HK-2 (cell line): ENCODE data around the gene GLTP.
"Not testable (repeated sequence)": the region's sequence is repeated elsewhere in the genome, so short reads cannot be mapped to it uniquely, and the experiment has no call there.

Source experiments
- DNase-seq: peaks from one replicate; pipeline ENCODE4 v3.0.0-alpha.2; 2018; ENCODE audit not compliant: unreplicated experiment

Gene GLTP

DNA sequence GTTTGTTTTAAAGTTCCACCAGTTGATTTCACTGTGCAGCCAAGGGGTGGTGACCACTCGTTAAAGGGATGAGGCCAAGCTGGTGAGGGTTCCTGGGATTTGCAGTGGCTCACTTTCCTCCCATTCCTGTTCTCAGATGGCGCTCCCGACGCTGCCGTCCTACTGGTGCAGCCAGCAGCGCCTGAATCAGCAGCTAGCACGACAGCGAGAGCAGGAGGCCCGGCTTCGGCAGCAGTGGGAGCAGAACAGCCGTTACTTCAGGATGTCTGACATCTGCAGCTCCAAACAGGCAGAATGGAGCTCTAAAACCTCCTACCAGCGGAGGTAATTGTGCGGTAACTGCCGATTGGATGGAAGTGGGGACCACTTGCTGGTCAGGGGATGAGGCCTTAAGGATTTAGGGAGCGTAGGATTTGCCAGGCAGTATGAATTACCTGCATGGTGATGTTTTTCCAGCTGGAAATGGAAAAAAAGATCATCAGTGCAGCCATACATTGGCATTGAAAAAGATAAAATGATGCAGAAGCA lies 22.6 kb upstream of the GLTP start:
- DNase-seq: no peak

DNA sequence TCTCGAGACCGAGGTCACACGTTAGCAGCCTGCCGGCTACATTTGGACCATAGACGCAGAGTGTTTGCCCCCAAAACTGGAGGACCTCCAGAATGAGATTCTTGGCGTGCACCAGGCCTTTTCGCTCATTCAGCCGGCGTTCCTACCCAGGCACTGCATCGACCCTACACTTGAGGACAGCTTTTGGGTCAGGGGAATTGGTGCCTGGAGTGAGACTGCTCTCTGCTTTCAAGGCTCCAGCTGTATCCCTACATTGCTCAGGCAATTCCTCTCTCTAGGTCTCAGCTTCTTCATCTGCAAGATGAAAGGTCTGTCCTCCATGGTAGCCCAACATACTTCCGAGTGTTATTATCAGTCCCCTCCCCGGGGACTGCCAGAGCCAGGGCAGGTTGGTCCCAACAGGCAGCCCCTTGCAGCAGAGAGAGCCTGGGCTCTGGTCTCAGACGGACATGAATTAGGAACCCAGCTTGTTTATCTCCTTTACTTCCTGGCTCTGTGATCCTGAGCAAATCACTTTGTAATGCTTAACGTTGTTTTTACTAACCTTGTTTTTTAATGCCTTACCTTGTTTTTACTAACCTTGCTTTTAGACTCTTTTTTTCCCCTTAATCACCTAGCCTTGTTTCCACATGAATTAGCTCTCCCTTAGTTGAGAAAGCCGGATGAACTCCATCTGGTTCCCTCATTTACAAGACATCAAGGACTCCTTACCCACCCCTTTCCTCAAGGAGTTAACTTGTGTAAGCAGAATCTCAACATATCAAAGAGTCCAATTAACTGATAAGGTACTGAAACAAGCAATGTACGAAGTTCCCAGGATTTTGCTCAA lies 20.6 kb upstream of the GLTP start:
- DNase-seq: no peak

DNA sequence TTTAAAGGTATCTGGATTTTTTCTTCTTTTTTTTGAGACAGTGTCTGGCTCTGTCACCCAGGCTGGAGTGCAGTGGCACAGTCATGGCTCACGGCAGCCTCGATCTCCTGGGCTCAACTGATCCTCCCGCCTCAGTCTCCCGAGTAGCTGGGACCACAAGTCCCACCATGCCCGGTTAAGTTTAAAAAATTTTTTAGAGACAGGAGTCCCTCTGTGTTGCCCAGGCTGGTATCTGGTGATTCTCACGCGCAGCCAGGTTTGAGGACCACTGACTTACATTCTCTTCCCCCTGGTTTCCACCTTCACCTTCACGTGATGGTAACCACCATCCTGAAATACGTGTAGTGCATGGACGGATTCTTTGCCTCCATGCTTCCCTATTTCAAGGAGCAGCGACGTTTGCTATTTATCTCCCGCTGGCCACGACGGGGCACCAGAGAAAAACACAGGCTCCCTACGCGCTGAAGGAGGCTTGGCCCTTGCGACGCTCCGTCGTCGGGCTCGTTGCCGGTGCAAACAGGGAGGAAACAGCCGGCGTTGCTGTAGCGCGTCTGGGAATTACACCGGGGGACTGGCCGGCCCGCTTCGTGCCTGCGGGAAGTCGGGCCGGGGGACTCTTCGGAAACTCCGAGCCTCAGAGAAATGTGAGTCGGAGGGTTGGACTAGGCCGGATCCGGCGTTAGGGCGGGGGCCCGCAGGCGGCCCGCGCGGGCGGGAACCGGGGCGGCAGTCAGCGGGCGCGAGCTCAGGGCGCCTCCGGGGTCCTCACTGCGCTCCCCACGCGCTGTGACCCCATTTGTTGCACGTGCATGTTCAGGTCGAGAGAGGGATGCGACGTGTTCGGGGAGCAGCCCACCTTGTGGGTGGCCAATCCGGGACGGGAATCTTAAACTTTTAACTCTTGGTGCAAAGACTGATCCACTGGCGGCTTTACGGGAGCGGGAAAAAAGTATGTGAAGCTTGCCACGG lies 19.7 kb upstream of the GLTP start, which contains the start of gene TCHP:
TCHP (plus strand) TSS at position 492 of the 969 bp plus-strand sequence. CDS start 2,753 bp downstream, outside the sequence.
- peak; percentile 83 for DNase-seq

DNA sequence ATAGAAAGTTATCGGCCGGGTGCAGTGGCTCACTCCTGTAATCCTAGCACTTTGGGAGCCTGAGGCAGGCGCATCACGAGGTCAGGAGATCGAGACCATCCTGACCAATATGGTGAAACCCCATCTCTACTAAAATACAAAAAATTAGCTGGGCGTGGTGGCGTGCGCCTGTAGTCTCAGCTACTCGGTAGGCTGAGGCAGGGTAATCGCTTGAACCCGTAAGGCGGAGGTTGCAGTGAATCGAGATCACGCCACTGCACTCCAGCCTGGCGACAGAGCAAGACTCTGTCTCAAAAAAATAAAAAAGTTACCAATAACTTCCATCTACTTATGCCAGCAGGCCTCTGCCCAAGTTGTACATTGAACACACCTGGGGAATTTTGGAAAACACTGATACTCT lies 19.0 kb upstream of the GLTP start:
- not testable (repeated sequence) for DNase-seq

DNA sequence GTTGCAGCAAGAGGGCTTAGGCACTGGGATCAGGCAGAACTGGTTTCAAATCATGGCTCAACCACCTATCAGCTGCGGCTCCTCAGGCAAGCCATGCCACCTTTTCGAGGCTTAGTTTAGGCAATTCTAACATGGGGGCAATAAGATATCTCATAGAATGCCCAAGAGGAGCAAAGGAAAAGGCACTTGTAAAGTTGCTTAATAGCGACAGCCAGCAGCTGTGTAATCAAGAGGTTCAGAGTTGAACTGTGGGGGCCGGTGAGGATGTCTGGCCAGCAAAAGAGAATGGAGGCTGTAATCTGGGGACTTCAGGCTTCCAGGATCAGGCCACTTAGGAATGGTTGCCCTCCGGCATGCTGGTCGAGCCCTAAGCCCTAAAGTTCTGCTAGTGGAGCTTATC lies 16.7 kb upstream of the GLTP start:
- no peak for DNase-seq

DNA sequence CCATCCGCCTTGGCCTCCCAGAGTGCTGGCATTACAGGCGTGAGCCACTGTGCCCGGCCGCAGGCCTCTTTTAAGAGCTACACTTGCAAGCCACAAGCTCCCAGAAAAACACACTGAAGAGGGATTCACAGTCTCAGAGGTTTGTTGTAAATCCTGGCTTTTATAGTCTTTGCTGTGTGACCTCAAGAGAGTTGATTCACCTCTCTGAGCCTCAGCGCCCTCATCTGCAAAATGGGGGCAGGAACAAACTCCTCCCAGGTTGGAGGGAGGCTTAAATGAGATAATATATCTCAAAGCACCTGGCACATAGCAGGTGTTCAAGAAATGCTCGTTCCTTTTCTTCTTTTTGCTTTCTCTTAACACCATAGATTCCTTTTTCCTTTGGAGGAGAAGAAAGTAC lies 15.8 kb upstream of the GLTP start:
- no peak for DNase-seq

DNA sequence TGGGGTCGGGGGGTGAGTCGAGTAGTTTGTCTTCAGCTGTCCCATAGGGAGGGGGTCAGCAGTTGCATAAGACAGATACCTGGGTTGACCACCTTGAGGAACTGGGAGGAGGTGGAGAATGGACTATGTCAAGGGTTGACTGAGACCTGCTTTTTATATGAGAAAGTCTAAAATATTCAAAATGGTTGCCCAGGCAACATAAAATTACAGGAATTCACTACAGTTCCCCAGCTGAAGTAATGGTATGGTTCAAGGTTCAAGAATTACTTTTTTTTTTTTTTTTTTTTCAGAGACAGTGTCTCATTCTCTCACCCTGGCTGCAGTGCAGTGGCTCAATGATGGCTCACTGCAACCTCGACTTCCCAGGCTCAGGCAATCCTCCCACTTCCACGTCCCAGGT lies 14.6 kb upstream of the GLTP start:
- no peak for DNase-seq

DNA sequence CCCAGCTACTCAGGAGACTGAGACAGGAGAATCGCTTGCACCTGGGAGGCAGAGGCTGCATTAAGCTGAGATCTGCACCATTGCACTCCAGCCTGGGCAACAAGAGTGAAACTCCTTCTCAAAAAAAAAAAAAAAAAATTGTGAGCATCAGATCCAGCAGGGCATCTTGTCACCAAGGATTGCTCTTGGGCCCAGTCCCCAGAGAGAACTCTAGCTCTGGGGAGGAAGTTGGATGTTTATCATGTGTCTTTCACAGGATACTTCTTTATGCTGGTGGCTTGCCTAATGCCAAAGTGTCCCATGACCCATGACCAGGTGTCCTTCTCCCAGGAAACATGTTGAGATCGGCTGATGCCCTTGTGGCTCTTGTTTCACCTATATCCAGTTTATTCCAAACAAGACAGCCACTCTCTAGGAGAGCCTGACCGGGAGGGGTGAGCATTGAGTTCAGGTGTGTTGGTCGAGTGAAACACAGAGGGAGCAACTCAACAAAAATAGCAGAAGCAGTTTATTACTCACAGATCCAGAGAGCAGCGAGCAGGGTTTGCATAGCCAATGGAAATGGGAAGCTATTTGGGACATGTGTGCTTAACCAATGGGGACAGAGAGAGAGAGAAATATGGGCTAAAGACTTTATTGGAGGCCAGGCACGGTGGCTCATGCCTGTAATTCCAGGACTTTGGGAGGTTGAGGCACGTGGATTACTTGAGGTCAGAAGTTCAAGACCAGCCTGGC lies 13.1 kb upstream of the GLTP start:
- DNase-seq: no peak

DNA sequence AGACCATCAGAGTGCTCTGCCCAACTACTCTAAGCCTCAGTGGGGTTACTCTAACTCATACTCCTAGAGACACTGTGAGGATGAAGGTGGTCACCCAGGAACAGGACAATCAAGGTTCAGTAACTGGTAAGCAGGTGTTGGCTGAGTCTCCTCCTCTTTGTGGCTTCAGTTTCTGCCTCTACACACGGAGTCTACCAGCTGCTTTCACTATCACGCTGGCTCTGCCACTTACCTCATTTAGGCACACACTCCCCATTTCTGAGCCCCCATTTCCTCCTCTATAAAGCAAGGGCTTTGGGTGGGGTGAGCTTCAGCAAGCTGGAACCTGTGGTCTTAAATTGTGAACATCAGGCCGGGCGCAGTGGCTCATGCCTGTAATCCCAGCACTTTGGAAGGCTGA lies 12.4 kb upstream of the GLTP start:
- no peak for DNase-seq

DNA sequence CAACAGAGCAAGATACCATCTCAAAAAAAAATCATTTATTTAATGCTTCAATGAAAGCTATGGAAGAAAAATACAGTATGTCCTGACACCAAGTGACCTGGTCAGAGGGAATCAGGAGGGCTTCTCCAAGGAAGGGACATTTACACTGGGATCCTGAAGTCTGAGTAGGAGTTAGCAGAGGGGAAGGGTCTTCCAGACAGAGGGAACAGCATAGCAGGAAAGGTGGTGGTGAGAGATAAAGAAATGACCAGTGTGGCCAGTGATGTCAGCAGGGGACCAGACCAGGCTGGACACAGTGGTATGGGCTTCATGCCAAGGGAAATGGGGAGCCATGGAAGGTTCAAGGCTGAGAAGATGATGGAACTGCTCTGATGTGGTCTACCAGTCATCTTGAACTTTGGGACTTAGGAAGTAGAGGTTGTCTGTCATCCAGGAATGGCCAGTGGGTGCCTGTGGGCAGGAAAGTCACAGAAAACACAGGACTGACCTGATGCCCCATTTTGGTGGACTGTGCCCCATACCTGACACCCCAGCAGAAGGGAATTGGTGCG lies 11.9 kb upstream of the GLTP start:
- DNase-seq: no peak

DNA sequence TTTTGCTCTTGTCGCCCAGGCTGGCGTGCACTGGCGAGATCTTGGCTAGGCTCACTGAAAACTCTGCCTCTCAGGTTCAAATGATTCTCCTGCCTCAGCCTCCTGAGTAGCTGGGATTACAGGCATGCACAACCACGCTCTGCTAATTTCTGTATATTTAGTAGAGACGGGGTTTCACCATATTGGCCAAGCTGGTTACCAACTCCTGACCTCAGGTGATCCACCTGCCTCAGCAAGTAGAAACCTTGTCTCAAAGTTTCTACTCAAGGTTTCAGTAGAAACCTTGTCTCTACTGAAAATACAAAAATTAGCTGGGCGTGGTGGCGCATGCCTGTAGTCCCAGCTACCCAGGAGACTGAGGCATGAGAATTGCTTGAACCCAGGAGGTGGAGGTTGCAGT lies 11.4 kb upstream of the GLTP start:
- DNase-seq: not testable (repeated sequence)

DNA sequence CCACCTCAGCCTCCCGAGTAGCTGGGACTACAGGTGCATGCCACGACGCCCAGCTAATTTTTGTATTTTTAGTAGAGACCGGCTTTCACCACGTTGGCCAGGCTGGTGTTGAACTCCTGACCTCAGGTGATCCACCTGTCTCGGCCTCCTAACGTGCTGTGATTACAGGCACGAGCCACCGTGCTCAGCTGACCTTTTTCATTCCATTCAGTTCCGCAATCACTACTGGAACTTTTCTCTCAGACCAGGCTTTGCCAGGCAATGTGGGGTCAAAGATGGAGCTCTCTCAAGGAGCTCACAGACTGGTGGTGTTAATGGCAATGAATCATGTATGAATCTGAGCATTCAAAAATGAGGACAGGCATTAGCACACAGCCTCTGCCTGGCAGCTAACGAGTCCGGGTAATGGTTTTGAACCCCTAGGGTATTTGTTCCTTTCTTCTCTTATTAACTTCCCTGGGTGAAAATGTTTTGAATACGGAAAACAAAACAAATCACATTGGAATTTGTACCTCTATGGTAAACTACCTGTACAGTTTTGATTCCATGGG lies 10.4 kb upstream of the GLTP start:
- no peak for DNase-seq

DNA sequence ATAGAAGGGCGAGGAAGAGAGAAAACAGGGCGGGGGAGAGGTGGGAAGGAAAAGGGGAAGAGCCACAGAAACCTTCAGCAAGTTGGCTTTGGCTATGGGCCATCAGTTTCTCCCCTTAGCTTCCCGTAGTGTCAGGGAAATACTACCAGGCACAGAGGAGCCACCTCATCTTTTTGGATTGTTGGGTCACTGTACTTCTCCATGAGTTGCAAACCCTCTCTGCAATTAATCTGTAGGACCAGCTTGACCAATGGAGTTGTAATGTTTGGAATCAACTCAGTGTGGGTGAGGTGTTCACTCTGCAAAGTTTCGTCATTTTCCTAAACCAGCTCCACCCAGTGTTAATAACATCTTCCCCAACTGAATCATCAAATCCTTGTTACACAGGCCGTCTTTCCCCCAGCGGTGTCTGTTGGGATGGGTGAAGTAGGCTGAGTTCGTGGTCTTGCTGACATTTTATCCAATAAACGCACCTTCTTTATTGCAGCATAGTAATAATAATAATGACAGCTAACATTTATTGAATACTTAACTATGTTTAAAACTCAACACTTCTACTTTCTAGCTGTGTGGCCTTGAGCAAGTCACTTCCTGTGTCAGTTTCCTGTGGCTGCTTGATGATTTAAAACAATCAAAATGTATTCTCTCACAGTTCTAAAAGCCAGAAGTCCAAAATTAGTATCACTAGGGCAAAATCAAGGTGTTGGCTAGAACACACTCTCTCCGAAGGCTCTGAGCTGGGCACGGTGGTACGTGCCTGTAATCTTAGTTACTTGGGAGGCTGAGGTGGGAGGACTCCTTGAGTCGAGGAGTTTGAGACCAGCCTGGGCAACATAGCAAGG lies 8.1 kb upstream of the GLTP start:
- no peak for DNase-seq

DNA sequence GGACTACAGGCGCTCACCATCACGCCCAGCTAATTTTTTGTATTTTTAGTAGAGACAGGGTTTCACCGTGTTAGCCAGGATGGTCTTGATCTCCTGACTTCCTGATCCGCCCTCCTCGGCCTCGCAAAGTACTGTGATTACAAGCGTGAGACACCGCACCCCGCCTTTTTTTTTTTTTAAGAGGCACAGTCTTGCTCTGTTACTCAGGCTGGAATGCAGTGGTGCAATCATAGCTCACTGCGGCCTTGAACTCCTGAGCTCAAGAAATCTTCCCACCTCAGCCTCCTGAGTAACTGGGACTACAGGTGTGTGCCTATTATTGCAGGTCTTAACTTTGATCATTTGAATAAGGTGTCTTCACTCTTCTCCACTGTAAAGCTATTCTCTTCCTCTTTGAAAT lies 5.3 kb upstream of the GLTP start:
- no peak for DNase-seq

DNA sequence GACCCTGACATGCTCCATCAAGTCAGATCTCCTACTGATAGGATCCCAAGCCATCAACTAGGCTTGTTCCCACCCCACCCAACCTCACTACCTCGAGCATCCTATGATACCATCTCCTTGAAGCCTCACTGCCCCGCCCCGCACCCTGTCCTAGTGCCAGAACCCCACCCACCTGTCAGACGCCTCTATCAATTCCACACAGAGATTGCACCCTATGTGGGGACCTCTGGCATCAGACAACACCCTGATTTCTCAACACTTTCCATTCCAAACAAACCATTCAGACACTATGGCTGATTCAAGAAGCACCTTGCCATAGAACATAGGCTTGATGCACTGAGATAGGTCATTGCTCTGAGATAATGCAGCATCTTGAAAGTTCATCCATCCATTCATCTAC lies 3.1 kb upstream of the GLTP start:
- DNase-seq: no peak

DNA sequence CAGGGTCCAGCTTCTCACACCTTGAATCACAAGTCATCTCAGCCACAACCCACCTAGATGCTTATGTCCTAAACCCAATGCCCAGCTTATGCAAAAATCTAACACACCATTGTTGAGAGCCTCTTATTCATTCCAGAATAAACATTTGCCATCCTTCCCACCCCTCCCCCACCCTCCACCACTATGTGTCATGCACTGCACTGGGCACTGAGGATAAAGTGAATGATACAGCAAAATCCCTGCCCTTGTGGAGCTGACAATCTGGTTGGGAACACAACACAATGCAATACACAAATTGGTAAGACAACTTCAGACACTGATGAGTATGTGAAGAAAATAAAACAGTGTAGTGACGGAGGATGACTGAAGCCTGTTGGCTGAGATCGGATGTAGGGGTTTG lies 1.4 kb upstream of the GLTP start:
- no peak for DNase-seq

DNA sequence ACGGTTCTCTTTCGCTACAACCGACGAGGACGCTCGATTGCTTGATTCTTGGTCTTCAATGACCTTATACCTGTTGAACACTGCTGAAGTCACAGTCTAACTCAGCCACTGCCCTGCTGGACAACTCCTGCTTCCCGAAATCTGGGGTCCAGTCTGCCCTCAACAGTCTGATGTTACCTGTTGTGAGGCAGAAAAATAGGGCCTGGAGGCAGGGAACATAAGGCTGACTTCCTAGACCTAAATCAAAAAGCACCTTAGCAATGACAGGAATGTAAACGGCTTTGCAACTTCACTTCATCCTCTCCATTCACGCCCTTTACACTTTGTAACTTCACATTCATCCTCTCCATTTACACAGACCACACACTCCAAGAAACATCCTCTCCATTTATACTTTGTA lies 597 bp upstream of the GLTP start:
- DNase-seq: no peak

DNA sequence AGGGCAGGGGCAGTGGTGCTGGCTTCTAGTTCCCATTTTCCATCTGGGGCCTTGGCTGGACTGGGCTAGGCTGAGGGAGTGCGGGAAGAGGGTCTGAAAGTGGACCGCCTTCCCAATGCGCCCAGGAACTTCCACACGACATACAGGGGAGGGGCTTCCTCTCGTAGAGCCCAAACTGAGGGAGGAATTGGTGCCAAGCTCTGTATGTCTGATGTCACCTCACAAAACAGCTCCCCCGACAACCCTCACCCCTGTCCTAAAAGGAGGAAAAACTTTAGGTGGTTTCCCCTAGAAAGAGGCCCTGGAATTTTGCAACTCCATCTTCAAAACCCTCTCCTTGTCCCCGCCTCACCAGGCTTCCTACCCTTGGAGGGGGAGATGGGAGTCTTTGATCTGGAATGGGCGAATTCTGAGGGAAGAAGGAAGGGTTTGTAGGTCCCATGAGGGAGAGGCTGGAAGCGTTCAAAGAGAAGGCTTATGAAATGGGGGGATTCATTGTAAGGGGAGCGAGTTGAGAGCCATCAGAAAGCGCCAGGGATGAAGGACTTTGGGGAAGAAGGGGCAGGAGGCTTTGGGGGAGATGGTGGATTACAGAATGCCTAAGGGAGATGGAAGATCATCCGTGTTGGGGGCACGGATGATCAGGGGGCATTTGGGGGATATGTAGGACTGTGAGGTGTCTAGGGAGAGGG lies 844 bp downstream of the GLTP start:
- DNase-seq: no peak

DNA sequence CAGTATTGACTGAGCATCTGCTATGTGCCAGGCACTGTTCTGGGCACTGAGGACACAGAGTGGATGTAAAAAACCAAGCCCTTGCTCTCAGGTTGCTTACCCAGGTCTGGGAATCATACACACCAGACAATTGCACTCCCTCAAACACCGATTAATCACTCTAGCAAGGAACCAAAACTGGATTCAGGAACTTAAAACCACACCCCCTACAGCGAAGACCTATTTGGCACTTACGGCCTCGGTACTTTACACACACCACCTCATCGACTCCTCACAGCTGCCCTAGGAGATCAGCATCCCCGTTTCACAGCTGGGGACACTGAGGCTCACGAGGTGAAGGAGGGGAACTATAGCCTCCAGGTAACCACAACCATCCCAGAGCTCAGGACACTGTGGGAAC lies 1.6 kb downstream of the GLTP start:
- no peak for DNase-seq

DNA sequence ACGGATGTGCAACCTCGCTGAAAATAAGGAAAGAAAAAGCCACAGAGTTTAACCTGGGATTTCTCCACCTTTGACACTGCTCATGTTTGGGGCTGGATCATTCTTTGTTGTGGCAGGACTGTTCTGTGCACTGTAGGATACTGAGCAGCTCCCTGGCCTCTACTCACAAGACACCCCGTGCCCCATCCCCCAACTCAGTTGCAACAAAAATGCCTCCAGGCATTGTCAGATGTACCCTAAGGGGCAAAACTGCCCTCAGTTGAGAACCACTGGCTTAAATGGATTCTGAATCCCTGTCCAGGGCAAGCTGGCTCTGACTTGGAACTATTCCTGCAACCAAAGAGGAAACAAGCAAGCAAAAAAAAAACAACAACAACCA lies 2.1 kb downstream of the GLTP start:
- no peak for DNase-seq
